Measurements from ENCODE around the gene ATAT1. TPM values are rescaled to one million over a fixed set of nuclear protein-coding genes. Genes with fewer than 3 reads are reported as not detected.

The ATAT1 gene
- total and polyA plus RNA-seq, 9 of the 15 experiments (the other 6 are each of a cell fraction or from before 2014, with no cell fraction given): 0.65 to 5.8 (median 1.6) TPM

DNA sequence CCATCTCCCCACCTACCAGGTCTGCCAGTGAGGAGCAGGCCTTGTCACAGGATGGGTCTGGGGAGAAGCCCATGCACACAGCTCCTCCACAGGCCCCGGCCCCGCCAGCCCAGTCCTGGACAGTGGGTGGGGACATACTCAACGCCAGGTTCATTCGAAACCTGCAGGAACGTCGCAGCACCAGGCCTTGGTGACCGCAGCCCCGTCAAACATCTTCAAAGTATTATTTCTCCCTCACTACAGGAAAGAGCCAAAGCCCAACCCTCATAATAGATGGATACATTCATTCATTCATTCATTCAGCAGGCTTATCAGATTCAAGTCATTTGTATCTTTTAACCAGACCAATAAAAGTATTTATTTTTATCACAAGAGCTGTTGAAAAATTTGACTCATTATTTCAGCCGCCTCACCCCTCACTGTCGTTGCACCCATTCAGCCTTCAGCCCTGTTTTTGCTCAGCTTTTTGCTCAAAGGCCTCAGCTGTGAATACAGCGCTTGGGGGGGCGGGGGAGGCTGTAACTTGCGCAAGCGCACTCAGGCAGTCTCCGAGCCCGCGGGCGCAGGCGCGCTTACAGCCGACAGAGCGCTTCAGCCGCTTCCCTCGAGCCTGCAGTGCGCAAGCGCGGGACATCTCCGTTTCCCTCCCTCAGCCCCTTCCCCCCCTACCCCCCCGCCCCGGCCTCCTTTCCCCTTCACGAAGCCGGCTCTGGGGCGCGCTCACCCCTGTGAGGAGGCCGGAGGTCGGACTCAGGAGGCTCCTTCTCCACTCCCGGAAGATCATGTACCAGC is 20.0 kb downstream of the ATAT1 start, which contains the start of gene C6orf136:
Gene C6orf136 (plus strand): TSS at position 684 of the 792 bp plus-strand sequence. CDS start 99 bp downstream, at position 783.
- Histone ChIP-seq H3K27me3 (ENCODE audit: control insufficient read depth in 2 of 2, insufficient read depth in 2 of 2, low read length in 2 of 2) (no peaks in the 10 kb centered on the region), H3K27ac (ENCODE audit: extremely low read depth, low read depth, low read length) (peak within 1 kb of the TSS; percentile 83), H3K4me2 (ENCODE audit: insufficient read depth, low read length) (peak within 1 kb of the TSS; percentile 97), H3K9ac (ENCODE audit: insufficient read depth in 1 of 2, low read depth in 2 of 2, low read length in 2 of 2) (peak within 1 kb of the TSS; percentile 75 to 99), H4K20me1 (replicated peaks; ENCODE audit: control insufficient read depth, insufficient read depth, low read length) (no peaks in the 10 kb centered on the region), H3K79me2 (ENCODE audit: control insufficient read depth, insufficient read depth, low read length) (peaks cover 44% of the 10 kb centered on the region), H3K9me1 (ENCODE audit: control insufficient read depth, insufficient read depth, low read length) (no peaks in the 10 kb centered on the region), H3K9me3 (replicated peaks; ENCODE audit: control insufficient read depth, insufficient read depth, low read depth, low read length) (no peaks in the 10 kb centered on the region), H3K36me3 (ENCODE audit: control insufficient read depth, insufficient read depth, low read length) (peaks cover 30% of the 10 kb centered on the region), H3K4me1 (replicated peaks in 1 of 2; ENCODE audit: control insufficient read depth in 2 of 2, insufficient read depth in 2 of 2, low read length in 2 of 2) (peaks cover 15 to 29% of the 10 kb centered on the region in 2 experiments), H2AFZ (ENCODE audit: low read depth, low read length) (peak within 1 kb of the TSS; percentile 90), H3K4me3 (peak within 1 kb of the TSS; percentile 68)
- ChIA-PET CTCF (ENCODE audit: low intra/inter-chr PET ratio) (interaction anchor here (0.6 kb wide), 1 partner anchor 114 kb away, joined by 5 read pairs; no protein-coding TSS in a partner anchor), POLR2A (interaction anchor here (0.5 to 3.9 kb wide), 13 partner anchors 10 to 796 kb away, joined by 3 to 46 read pairs (median 5); partner anchors contain the start of genes MDC1 and MRPS18B)
- DNase-seq (ENCODE audit: extremely low read depth in 1 of 4, low spot score in 3 of 4) (peak; percentile 95 to 99 (median 98)), FAIRE-seq (peak; percentile 81), ATAC-seq (peak; percentile 87)
- in situ Hi-C loops (cut with MboI): no loop called here
- intact Hi-C loops (cut with micrococcal nuclease): loop anchor here (2.0 kb wide), 1 partner anchor 30 kb away; the partner anchor contains the start of genes MRPS18B and PPP1R10
- TSS peak; percentile 67 for BruUV-seq (replicated peaks)
- WGBS (ENCODE audit: insufficient coverage, low coverage, missing lambda C conversion rate): 2% methylated on average over 23 of the region's 37 CpGs
- TF ChIP-seq, protein P1, sequence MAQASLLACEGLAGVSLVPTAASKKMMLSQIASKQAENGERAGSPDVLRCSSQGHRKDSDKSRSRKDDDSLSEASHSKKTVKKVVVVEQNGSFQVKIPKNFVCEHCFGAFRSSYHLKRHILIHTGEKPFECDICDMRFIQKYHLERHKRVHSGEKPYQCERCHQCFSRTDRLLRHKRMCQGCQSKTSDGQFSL (CRISPR knock-in tag; IDR thresholded peaks at IDR 0.05): peak; percentile 98
- TF ChIP-seq, protein P1 (tag; IDR thresholded peaks at IDR 0.05): peak in 1 of 2 experiments; percentile 96; a peak in 2 of 4 replicates
- peak; percentile 16 for TF ChIP-seq MXD1 (CRISPR knock-in tag; IDR thresholded peaks at IDR 0.05; ENCODE audit: borderline replicate concordance, poor library complexity, severe bottlenecking)
- peak; percentile 22; the same call in 1 of the 2 replicates for TF ChIP-seq ATF7 (IDR thresholded peaks at IDR 0.05)
- TF ChIP-seq FOXM1 (IDR thresholded peaks at IDR 0.05; ENCODE audit: low read depth): 0 out of 2 replicates have a peak, but pooled peaks have one; percentile 23
- no peak for TF ChIP-seq FOXM1 (CRISPR knock-in tag; IDR thresholded peaks at IDR 0.05; ENCODE audit: low read depth)
- no peak for TF ChIP-seq ILK (tag; IDR thresholded peaks at IDR 0.05; ENCODE audit: borderline replicate concordance, low read depth)
- TF ChIP-seq, protein P2, sequence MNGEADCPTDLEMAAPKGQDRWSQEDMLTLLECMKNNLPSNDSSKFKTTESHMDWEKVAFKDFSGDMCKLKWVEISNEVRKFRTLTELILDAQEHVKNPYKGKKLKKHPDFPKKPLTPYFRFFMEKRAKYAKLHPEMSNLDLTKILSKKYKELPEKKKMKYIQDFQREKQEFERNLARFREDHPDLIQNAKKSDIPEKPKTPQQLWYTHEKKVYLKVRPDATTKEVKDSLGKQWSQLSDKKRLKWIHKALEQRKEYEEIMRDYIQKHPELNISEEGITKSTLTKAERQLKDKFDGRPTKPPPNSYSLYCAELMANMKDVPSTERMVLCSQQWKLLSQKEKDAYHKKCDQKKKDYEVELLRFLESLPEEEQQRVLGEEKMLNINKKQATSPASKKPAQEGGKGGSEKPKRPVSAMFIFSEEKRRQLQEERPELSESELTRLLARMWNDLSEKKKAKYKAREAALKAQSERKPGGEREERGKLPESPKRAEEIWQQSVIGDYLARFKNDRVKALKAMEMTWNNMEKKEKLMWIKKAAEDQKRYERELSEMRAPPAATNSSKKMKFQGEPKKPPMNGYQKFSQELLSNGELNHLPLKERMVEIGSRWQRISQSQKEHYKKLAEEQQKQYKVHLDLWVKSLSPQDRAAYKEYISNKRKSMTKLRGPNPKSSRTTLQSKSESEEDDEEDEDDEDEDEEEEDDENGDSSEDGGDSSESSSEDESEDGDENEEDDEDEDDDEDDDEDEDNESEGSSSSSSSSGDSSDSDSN (IDR thresholded peaks at IDR 0.05; ENCODE audit: borderline replicate concordance in 1 of 2, low read depth in 2 of 2, low read length in 2 of 2): peak in 1 of 2 experiments; percentile 19; a peak in 1 of 4 replicates
- peak; percentile 66 for TF ChIP-seq ZKSCAN1 (IDR thresholded peaks at IDR 0.05; ENCODE audit: low read depth, low read length)
- TF ChIP-seq ILF3 (IDR thresholded peaks at IDR 0.05; ENCODE audit: borderline replicate concordance): peak; percentile 26; the same call in 1 of the 2 replicates
- 0 out of 2 replicates have a peak, but pooled peaks have one; percentile 6 for TF ChIP-seq FOSL1 (tag; conservative IDR thresholded peaks at IDR 0.05)
- TF ChIP-seq ATF1 (CRISPR knock-in tag; IDR thresholded peaks at IDR 0.05): peak; percentile 13; the same call in 1 of the 2 replicates
- TF ChIP-seq ATF1 (tag; IDR thresholded peaks at IDR 0.05): 0 out of 2 replicates have a peak, but pooled peaks have one; percentile 3
- TF ChIP-seq RUNX1 (IDR thresholded peaks at IDR 0.05; ENCODE audit: low read depth): no peak; the same call in 1 of the 2 replicates
- TF ChIP-seq TFE3 (CRISPR knock-in tag; IDR thresholded peaks at IDR 0.05): 0 out of 2 replicates have a peak, but pooled peaks have one; percentile 2

Data from K562 (cell line).